HepG2 (cell line): Measurements from ENCODE around the gene CD300LG. TPM values are rescaled to one million over a fixed set of nuclear protein-coding genes. Genes with fewer than 3 reads are reported as not detected.

Source experiments
- ATAC-seq: fragments of 200-7000 bp; cut with Tn5 transposase; 3 replicates; pipeline ENCODE4 v1.9.1; 2020; ENCODE audit warnings: mild to moderate bottlenecking, moderate library complexity
- BruUV-seq: library from RNA; stranded (reverse); fragments of 400-500 nt; replicated peaks from 2 replicates; lab custom pipeline; 2021; lab: Mats Ljungman, UMichigan
- CTCF ChIA-PET: fragments of 300-600 bp; formaldehyde crosslinking; extraction: SDS; loops from one replicate; lab custom pipeline; 2021; ENCODE audit warnings: low total read pairs, inconsistent platforms, low intra/inter-chr PET ratio; lab: Yijun Ruan, JAX
- POLR2A ChIA-PET: fragments of 350-600 bp; sonication (Branson Sonifier 250); formaldehyde crosslinking; loops from one replicate; lab custom pipeline; 2020; ENCODE audit warnings: antibody characterized with exemption, inconsistent platforms; lab: Yijun Ruan, JAX
- DNase-seq: peaks from one replicate; pipeline ENCODE4 v3.0.0-alpha.2; 2015; ENCODE audit warnings: low spot score
- FAIRE-seq: peaks from 3 replicates; lab custom pipeline; 2011; peaks lifted over from hg19 to GRCh38; lab: Jason Lieb, UNC
- H2AFZ ChIP-seq: one replicate; pipeline ENCODE4 v1.6.1; 2011; ENCODE audit warnings: low read length, inconsistent platforms
- H3K27ac ChIP-seq: fragments of 300-600 bp; 3 replicates; pipeline ENCODE4 v1.8.0; 2011; ENCODE audit warnings: mixed run types, mild to moderate bottlenecking, mixed read lengths, low read length, inconsistent platforms; ENCODE audit not compliant: insufficient read depth; ENCODE audit errors: extremely low read length
- H3K27me3 ChIP-seq, 2 experiments: fragments of 200-600 bp in 1 of 2; 2 replicates in 1 of 2; 3 replicates in 1 of 2; pipeline versions ENCODE4 v1.6.0 to v1.8.0; 2011; ENCODE audit warnings: low read length in 2 of 2, mild to moderate bottlenecking in 2 of 2, moderate library complexity in 2 of 2, inconsistent platforms in 1 of 2; ENCODE audit not compliant: insufficient read depth in 2 of 2, control insufficient read depth in 1 of 2
- H3K36me3 ChIP-seq, 2 experiments: fragments of 200-600 bp in 1 of 2; replicated peaks in 1 of 2; 2 replicates in 1 of 2; 3 replicates in 1 of 2; pipeline versions ENCODE4 v1.5.1 to v1.8.0; 2011; ENCODE audit warnings: low read length in 2 of 2, inconsistent platforms in 1 of 2; ENCODE audit not compliant: insufficient read depth in 2 of 2, control insufficient read depth in 1 of 2
- H3K4me1 ChIP-seq: 2 replicates; pipeline ENCODE4 v1.5.1; 2012; ENCODE audit warnings: low read length, inconsistent platforms; ENCODE audit not compliant: insufficient read depth
- H3K4me2 ChIP-seq: 2 replicates; pipeline ENCODE4 v1.6.0; 2011; ENCODE audit warnings: low read depth, low read length, inconsistent platforms
- H3K4me3 ChIP-seq, 3 experiments: fragments of 200-600 bp in 1 of 3; sonication (generic), shearing (Covaris generic) in 1 of 3; replicated peaks in 1 of 3; 2 replicates each; pipeline ENCODE4 v1.5.1; 2011 to 2016; ENCODE audit warnings: low read length in 3 of 3, inconsistent platforms in 2 of 3, low read depth in 2 of 3, mild to moderate bottlenecking in 2 of 3, control low read depth in 1 of 3, mixed read lengths in 1 of 3; ENCODE audit not compliant: insufficient read depth in 1 of 3
- H3K79me2 ChIP-seq: one replicate; pipeline ENCODE4 v1.6.1; 2011; ENCODE audit warnings: low read length, inconsistent platforms; ENCODE audit not compliant: insufficient read depth
- H3K9ac ChIP-seq: 2 replicates; pipeline ENCODE4 v1.6.0; 2011; ENCODE audit warnings: mild to moderate bottlenecking, low read depth, low read length, inconsistent platforms; ENCODE audit not compliant: insufficient read depth
- H3K9me3 ChIP-seq: 2 replicates; pipeline ENCODE4 v1.5.1; 2012; ENCODE audit warnings: mild to moderate bottlenecking, low read length
- H4K20me1 ChIP-seq: 2 replicates; pipeline ENCODE4 v1.6.0; 2011; ENCODE audit warnings: inconsistent platforms, mild to moderate bottlenecking, low read length, moderate library complexity; ENCODE audit not compliant: insufficient read depth
- BRCA1 ChIP-seq: sonication (generic); formaldehyde crosslinking; IDR thresholded peaks from 2 replicates; pipeline ENCODE4 v1.4.0; 2020; ENCODE audit warnings: missing genetic modification reagents
- E2F5 ChIP-seq: sonication (generic); formaldehyde crosslinking; conservative IDR thresholded peaks from 2 replicates; pipeline ENCODE4 v1.4.0; 2020; ENCODE audit warnings: missing genetic modification reagents
- EHMT2 ChIP-seq: fragments of 200-600 bp; sonication (generic); IDR thresholded peaks from 2 replicates; pipeline ENCODE4 v1.7.0; 2017; ENCODE audit warnings: antibody characterized with exemption, low read depth, low read length, borderline replicate concordance
- GTF3A ChIP-seq: sonication (generic); formaldehyde crosslinking; conservative IDR thresholded peaks from 2 replicates; pipeline ENCODE4 v1.4.0; 2020; ENCODE audit warnings: mild to moderate bottlenecking, missing genetic modification reagents
- MIER2 ChIP-seq: IDR thresholded peaks from 2 replicates; pipeline ENCODE4 v1.6.1; 2016; ENCODE audit warnings: missing biosample characterization, missing genetic modification reagents
- NR2C2 ChIP-seq: sonication (generic); formaldehyde crosslinking; IDR thresholded peaks from 2 replicates; pipeline ENCODE4 v1.4.0; 2020; ENCODE audit warnings: missing genetic modification reagents, mild to moderate bottlenecking, moderate library complexity, borderline replicate concordance
- PCBP1 ChIP-seq: fragments of 200-400 bp; formaldehyde crosslinking; IDR thresholded peaks from 2 replicates; pipeline ENCODE4 v1.6.1; 2017; ENCODE audit warnings: mild to moderate bottlenecking, low read depth, low read length, borderline replicate concordance
- PRDM4 ChIP-seq: sonication (generic); formaldehyde crosslinking; IDR thresholded peaks from 2 replicates; pipeline ENCODE4 v1.9.0; 2021; ENCODE audit warnings: missing genetic modification reagents, borderline replicate concordance
- PRMT3 ChIP-seq: sonication (generic); formaldehyde crosslinking; IDR thresholded peaks from 2 replicates; pipeline ENCODE4 v1.8.1; 2022; ENCODE audit warnings: low read depth, mild to moderate bottlenecking, moderate library complexity, missing genetic modification reagents, borderline replicate concordance
- THAP11 ChIP-seq: IDR thresholded peaks from 2 replicates; pipeline ENCODE4 v1.6.1; 2016; ENCODE audit warnings: missing biosample characterization, missing genetic modification reagents
- ZBED4 ChIP-seq: sonication (generic); formaldehyde crosslinking; IDR thresholded peaks from 2 replicates; pipeline ENCODE4 v1.4.0; 2020; ENCODE audit warnings: missing genetic modification reagents, borderline replicate concordance
- ZIK1 ChIP-seq: sonication (generic); formaldehyde crosslinking; IDR thresholded peaks from 2 replicates; pipeline ENCODE4 v1.5.0; 2020; ENCODE audit warnings: mild to moderate bottlenecking, low read depth, missing genetic modification reagents, borderline replicate concordance
- ZNF33B ChIP-seq: sonication (generic); formaldehyde crosslinking; IDR thresholded peaks from 2 replicates; pipeline ENCODE4 v1.5.1; 2020; ENCODE audit warnings: mild to moderate bottlenecking, missing genetic modification reagents
- WGBS: methylation state at CpG from one replicate; pipeline ENCODE4 v1.1.6; 2017; ENCODE audit warnings: low lambda C conversion rate; 5-methylcytosine and 5-hydroxymethylcytosine counted together
- in situ Hi-C: cut with HindIII; loops from 2 replicates; pipeline ENCODE4 v1.10.0; 2017; ENCODE audit warnings: low pct_unique_long_range_greater_than_20kb; ENCODE audit not compliant: extremely low pct_ligation_motif_present
- intact Hi-C: fragments of 100-400 bp; cut with micrococcal nuclease; formaldehyde crosslinking; loops from one replicate; pipeline ENCODE4 v1.10.0; 2022; ENCODE audit not compliant: unreplicated experiment
- polyA plus RNA-seq, 8 experiments: library from polyadenylated mRNA; depleted of rRNA in 3 of 8; stranded (reverse) in 7 of 8; unstranded in 1 of 8; fragments of >200 nt; fragmentation: Illumina TruSeq in 4 of 8; extraction: Trizol in 4 of 8; gene quantifications; 2 replicates each; pipeline versions ENCODE4 v1.2.1 to v1.2.3, GENCODE V29; 2011 to 2016; ENCODE audit warnings: low read depth in 4 of 8, missing spikeins in 1 of 8, mixed read lengths in 1 of 8; ENCODE audit not compliant: insufficient read depth in 1 of 8
- total RNA-seq, 5 experiments: library from RNA; depleted of rRNA; stranded (reverse); fragments of >200 nt; fragmentation: Illumina TruSeq; extraction: Trizol; gene quantifications; 2 replicates each; pipeline ENCODE4 v1.2.3, GENCODE V29; 2016; ENCODE audit warnings: low read depth in 1 of 5

The CD300LG gene
- total and polyA plus RNA-seq, 2 of the 13 experiments (the other 11 are each of a cell fraction or from before 2014, with no cell fraction given), result not detected

GRCh38 chr17:43849116-43849515, 2.1 kb downstream of the CD300LG start:
- no peaks in the 10 kb centered on the region for H3K79me2 ChIP-seq
- DNase-seq (no peak), ATAC-seq (no peak), FAIRE-seq (no peak)
- no peak overlapping the region for H3K4me2 ChIP-seq
- TF ChIP-seq ZNF33B (CRISPR knock-in tag) (no peak), PRDM4 (CRISPR knock-in tag) (no peak), PCBP1 (no peak), ZBED4 (no peak), MIER2 (CRISPR knock-in tag) (no peak), THAP11 (CRISPR knock-in tag) (no peak), EHMT2 (no peak), ZIK1 (no peak), E2F5 (CRISPR knock-in tag) (no peak), PRMT3 (CRISPR knock-in tag) (no peak), GTF3A (CRISPR knock-in tag) (no peak), BRCA1 (CRISPR knock-in tag) (no peak), NR2C2 (CRISPR knock-in tag) (no peak)
- H3K27ac ChIP-seq, result no peak overlapping the region
- H3K4me3 ChIP-seq, result no peak overlapping the region
- intact Hi-C loops (no loop called here), in situ Hi-C loops (loop anchor here (5.0 kb wide), 1 partner anchor 57 kb away; no protein-coding TSS in a partner anchor)
- ChIA-PET CTCF (no interaction called here), POLR2A (no interaction called here)
- H3K9me3 ChIP-seq, result no peaks in the 10 kb centered on the region
- no peaks in the 10 kb centered on the region for H3K36me3 ChIP-seq
- H3K27me3 ChIP-seq, result peaks cover 4 to 45% of the 10 kb centered on the region in 2 experiments; a peak in 3 of 5 replicates
- BruUV-seq, result no TSS peak
- H2AFZ ChIP-seq, result no peak overlapping the region
- WGBS, result 13% methylated on average over 8 of the region's 8 CpGs
- peaks cover 13% of the 10 kb centered on the region for H3K4me1 ChIP-seq
- H4K20me1 ChIP-seq, result no peaks in the 10 kb centered on the region
- no peak overlapping the region for H3K9ac ChIP-seq
